Keratinocyte (primary cell): ENCODE data around the gene RALGPS1. TPM values are rescaled to one million over a fixed set of nuclear protein-coding genes. Genes with fewer than 3 reads are reported as not detected.

Experiments
- DNase-seq: peaks from one replicate; pipeline ENCODE4 v3.0.0-alpha.2; 2011; ENCODE audit warnings: low read depth, missing footprints, low spot score
- FAIRE-seq: peaks from 2 replicates; lab custom pipeline; 2011; peaks lifted over from hg19 to GRCh38; lab: Jason Lieb, UNC
- H2AFZ ChIP-seq: 2 replicates; pipeline ENCODE4 v1.6.0; 2012; ENCODE audit warnings: low read length, control low read depth, inconsistent platforms; ENCODE audit not compliant: control insufficient read depth
- H3K27ac ChIP-seq: 2 replicates; pipeline ENCODE4 v1.5.1; 2011; ENCODE audit warnings: low read length; ENCODE audit not compliant: control insufficient read depth, insufficient read depth
- H3K27me3 ChIP-seq: 3 replicates; pipeline ENCODE4 v1.6.0; 2011; ENCODE audit warnings: low read length; ENCODE audit not compliant: control insufficient read depth, insufficient read depth; ENCODE audit errors: extremely low read depth
- H3K36me3 ChIP-seq, 2 experiments: 2 replicates in 1 of 2; 3 replicates in 1 of 2; pipeline ENCODE4 v1.5.1; 2011; ENCODE audit warnings: low read length in 2 of 2, mild to moderate bottlenecking in 1 of 2; ENCODE audit not compliant: control insufficient read depth in 2 of 2, insufficient read depth in 2 of 2; ENCODE audit errors: extremely low read depth in 1 of 2
- H3K4me1 ChIP-seq: 3 replicates; pipeline ENCODE4 v1.5.1; 2011; ENCODE audit warnings: low read length; ENCODE audit not compliant: control insufficient read depth, insufficient read depth; ENCODE audit errors: extremely low read depth
- H3K4me2 ChIP-seq: 3 replicates; pipeline ENCODE4 v1.6.0; 2011; ENCODE audit warnings: low read depth, low read length; ENCODE audit not compliant: control insufficient read depth, insufficient read depth; ENCODE audit errors: extremely low read depth
- H3K4me3 ChIP-seq, 3 experiments: fragments of 200-600 bp in 1 of 3; sonication (generic) in 1 of 3; 2 replicates in 2 of 3; 3 replicates in 1 of 3; pipeline ENCODE4 v1.5.1; 2011 to 2016; ENCODE audit warnings: low read length in 3 of 3, mild to moderate bottlenecking in 3 of 3, control low read depth in 2 of 3, inconsistent platforms in 1 of 3, low read depth in 1 of 3, mixed read lengths in 1 of 3, mixed run types in 1 of 3, moderate library complexity in 1 of 3; ENCODE audit not compliant: control insufficient read depth in 2 of 3, insufficient read depth in 2 of 3; ENCODE audit errors: extremely low read depth in 1 of 3
- H3K79me2 ChIP-seq: 2 replicates; pipeline ENCODE4 v1.6.0; 2012; ENCODE audit warnings: low read length; ENCODE audit not compliant: control insufficient read depth, insufficient read depth
- H3K9ac ChIP-seq: 3 replicates; pipeline ENCODE4 v1.6.0; 2011; ENCODE audit warnings: low read length; ENCODE audit not compliant: control insufficient read depth, insufficient read depth; ENCODE audit errors: extremely low read depth
- H3K9me1 ChIP-seq: 3 replicates; pipeline ENCODE4 v1.6.0; 2011; ENCODE audit warnings: low read length; ENCODE audit not compliant: control insufficient read depth, insufficient read depth; ENCODE audit errors: extremely low read depth
- H3K9me3 ChIP-seq: 2 replicates; pipeline ENCODE4 v1.5.1; 2012; ENCODE audit warnings: low read depth, low read length; ENCODE audit not compliant: control insufficient read depth
- H4K20me1 ChIP-seq: 3 replicates; pipeline ENCODE4 v1.6.0; 2011; ENCODE audit warnings: low read length; ENCODE audit not compliant: control insufficient read depth, insufficient read depth; ENCODE audit errors: extremely low read depth
- EZH2 ChIP-seq: IDR thresholded peaks from one replicate; pipeline ENCODE4 v1.6.1; 2012; ENCODE audit warnings: inconsistent platforms, mild to moderate bottlenecking, low read length, moderate library complexity
- dilution Hi-C: fragments of 300-500 bp; cut with MboI; formaldehyde crosslinking; loops from one replicate; pipeline ENCODE4 v1.7.0; 2020; ENCODE audit warnings: low sequenced_read_pairs; ENCODE audit not compliant: extremely low pct_ligation_motif_present
- polyA plus RNA-seq, 5 experiments: library from polyadenylated mRNA; depleted of rRNA in 3 of 5; stranded (reverse) in 3 of 5; stranded (forward) in 1 of 5; unstranded in 1 of 5; fragments of >200 nt; gene quantifications; 1 replicate in 1 of 5; 2 replicates in 3 of 5; 3 replicates in 1 of 5; pipeline versions ENCODE4 v1.2.1 to v1.2.3, GENCODE V29; 2011 to 2012; ENCODE audit warnings: missing spikeins in 2 of 5, low read depth in 1 of 5, low replicate concordance in 1 of 5
- TF ChIP-seq, protein P1 (sequence below), 3 experiments: IDR thresholded peaks in 1 of 3; conservative IDR thresholded peaks in 1 of 3; optimal IDR thresholded peaks in 1 of 3; 2 replicates in 2 of 3; 3 replicates in 1 of 3; pipeline versions ENCODE3 to v1.5.1; 2011; ENCODE audit warnings: low read length in 3 of 3, mild to moderate bottlenecking in 3 of 3, moderate library complexity in 2 of 3, control low read depth in 1 of 3, inconsistent platforms in 1 of 3; ENCODE audit not compliant: insufficient read depth in 2 of 3; ENCODE audit errors: extremely low read depth in 1 of 3

The RALGPS1 gene
- polyA plus RNA-seq, 1 donor (not counting 4 experiments of a cell fraction or from before 2014, with no cell fraction given): 0.56 TPM

DNA sequence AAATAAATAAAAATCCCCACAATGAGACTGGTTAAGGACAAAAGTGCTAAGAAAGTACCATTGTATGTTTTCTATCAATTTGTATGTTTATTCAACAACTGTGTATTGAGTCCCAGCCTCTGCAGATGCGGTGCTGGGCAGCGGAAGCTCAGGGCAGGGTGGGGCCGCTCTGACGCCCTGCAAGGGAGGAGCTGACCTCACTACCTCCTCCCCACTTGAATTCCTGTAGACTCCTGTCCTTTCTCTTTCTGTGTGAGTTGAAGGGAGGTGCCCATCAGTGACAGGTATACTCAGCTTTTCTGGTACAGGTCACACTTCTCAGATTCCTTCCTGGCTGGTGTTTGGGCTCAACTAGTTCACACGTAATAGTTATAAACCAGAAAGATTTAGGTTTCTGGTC is 180.8 kb downstream of the RALGPS1 start:
- Histone ChIP-seq H3K27me3 (peaks cover 4% of the 10 kb centered on the region), H3K9ac (no peak overlapping the region), H3K4me3 (no peak overlapping the region), H2AFZ (no peak overlapping the region), H3K4me2 (no peak overlapping the region), H3K36me3 (no peaks in the 10 kb centered on the region), H3K9me3 (no peaks in the 10 kb centered on the region), H3K79me2 (no peaks in the 10 kb centered on the region), H3K9me1 (no peaks in the 10 kb centered on the region), H4K20me1 (no peaks in the 10 kb centered on the region), H3K4me1 (no peaks in the 10 kb centered on the region), H3K27ac (no peak overlapping the region)
- no peak for FAIRE-seq
- no peak for DNase-seq
- dilution Hi-C loops: no loop called here
- TF ChIP-seq EZH2: no peak
- TF ChIP-seq, protein P1, sequence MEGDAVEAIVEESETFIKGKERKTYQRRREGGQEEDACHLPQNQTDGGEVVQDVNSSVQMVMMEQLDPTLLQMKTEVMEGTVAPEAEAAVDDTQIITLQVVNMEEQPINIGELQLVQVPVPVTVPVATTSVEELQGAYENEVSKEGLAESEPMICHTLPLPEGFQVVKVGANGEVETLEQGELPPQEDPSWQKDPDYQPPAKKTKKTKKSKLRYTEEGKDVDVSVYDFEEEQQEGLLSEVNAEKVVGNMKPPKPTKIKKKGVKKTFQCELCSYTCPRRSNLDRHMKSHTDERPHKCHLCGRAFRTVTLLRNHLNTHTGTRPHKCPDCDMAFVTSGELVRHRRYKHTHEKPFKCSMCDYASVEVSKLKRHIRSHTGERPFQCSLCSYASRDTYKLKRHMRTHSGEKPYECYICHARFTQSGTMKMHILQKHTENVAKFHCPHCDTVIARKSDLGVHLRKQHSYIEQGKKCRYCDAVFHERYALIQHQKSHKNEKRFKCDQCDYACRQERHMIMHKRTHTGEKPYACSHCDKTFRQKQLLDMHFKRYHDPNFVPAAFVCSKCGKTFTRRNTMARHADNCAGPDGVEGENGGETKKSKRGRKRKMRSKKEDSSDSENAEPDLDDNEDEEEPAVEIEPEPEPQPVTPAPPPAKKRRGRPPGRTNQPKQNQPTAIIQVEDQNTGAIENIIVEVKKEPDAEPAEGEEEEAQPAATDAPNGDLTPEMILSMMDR (optimal IDR thresholded peaks at IDR 0.05 in 1 of 3, IDR thresholded peaks at IDR 0.05 in 1 of 3, conservative IDR thresholded peaks at IDR 0.05 in 1 of 3; ENCODE audit: extremely low read depth in 1 of 3, insufficient read depth in 2 of 3, low read length in 3 of 3): no peak

DNA sequence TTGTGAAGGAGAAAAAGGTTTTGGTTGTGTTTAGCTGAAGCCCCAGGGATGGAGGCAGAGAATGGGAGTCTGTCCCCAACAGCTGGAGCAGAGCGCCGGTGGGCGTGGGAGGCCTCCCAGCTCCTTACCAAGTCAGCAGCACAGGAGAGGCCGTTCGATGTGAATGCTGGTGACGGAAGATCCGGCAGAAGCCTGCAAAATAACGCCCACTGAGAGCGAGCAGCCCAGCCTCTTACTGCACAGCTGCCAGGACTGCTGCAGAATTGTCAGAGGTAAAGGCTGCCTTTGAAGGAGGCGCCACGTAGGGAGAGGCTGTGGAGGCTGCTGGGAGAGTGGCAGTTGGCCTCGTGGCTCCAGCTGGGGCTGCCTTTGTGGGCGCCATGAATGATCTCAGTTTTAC is 181.6 kb downstream of the RALGPS1 start:
- Histone ChIP-seq H3K4me1 (no peaks in the 10 kb centered on the region), H3K9ac (no peak overlapping the region), H3K27me3 (peaks cover 2% of the 10 kb centered on the region), H3K79me2 (no peaks in the 10 kb centered on the region), H4K20me1 (no peaks in the 10 kb centered on the region), H3K9me1 (no peaks in the 10 kb centered on the region), H3K4me2 (no peak overlapping the region), H3K4me3 (no peak overlapping the region), H3K27ac (no peak overlapping the region), H3K36me3 (no peaks in the 10 kb centered on the region), H2AFZ (no peak overlapping the region), H3K9me3 (no peaks in the 10 kb centered on the region)
- FAIRE-seq (no peak), DNase-seq (no peak)
- dilution Hi-C loops: no loop called here
- TF ChIP-seq EZH2: no peak
- TF ChIP-seq, protein P1 (optimal IDR thresholded peaks at IDR 0.05 in 1 of 3, IDR thresholded peaks at IDR 0.05 in 1 of 3, conservative IDR thresholded peaks at IDR 0.05 in 1 of 3; ENCODE audit: extremely low read depth in 1 of 3, insufficient read depth in 2 of 3, low read length in 3 of 3): no peak
